Activated CD4-positive, alpha-beta T cell treated with anti-CD3 and anti-CD28 coated beads, Interleukin-2, amount 10 ng/mL, durations not matched to agents 24 days and 14 days (primary cell): ENCODE measurements around the gene C1orf159. TPM values are rescaled to one million over a fixed set of nuclear protein-coding genes. Genes with fewer than 3 reads are reported as not detected.

ENCODE experiments used
- DNase-seq: peaks from one replicate; pipeline ENCODE4 v3.0.0; 2022
- H3K27ac Mint-ChIP-seq: one replicate; pipeline ENCODE4 v1.8.0; 2022; ENCODE audit warnings: mild to moderate bottlenecking, mixed read lengths
- H3K27me3 Mint-ChIP-seq: one replicate; pipeline ENCODE4 v1.8.0; 2022; ENCODE audit warnings: mixed read lengths
- H3K36me3 Mint-ChIP-seq: one replicate; pipeline ENCODE4 v1.8.0; 2022; ENCODE audit warnings: low read depth, mild to moderate bottlenecking, mixed read lengths
- H3K4me1 Mint-ChIP-seq: one replicate; pipeline ENCODE4 v1.8.0; 2021; ENCODE audit warnings: mixed read lengths
- H3K4me3 Mint-ChIP-seq: one replicate; pipeline ENCODE4 v1.8.0; 2022; ENCODE audit warnings: mild to moderate bottlenecking, moderate library complexity, mixed read lengths
- H3K9me3 Mint-ChIP-seq: one replicate; pipeline ENCODE4 v1.8.0; 2021; ENCODE audit warnings: mixed read lengths
- intact Hi-C: fragments of 100-400 bp; cut with micrococcal nuclease; formaldehyde crosslinking; loops from one replicate; pipeline ENCODE4 v1.15.1; 2023
- total RNA-seq: library from RNA; stranded (reverse); gene quantifications from 2 replicates; pipeline ENCODE4 v1.2.3, GENCODE V29; 2022

The C1orf159 gene
- 24.5 and 28.0 TPM in 2 replicates for total RNA-seq

- DNase-seq = peak; percentile 99
- intact Hi-C loops = loop anchor here (1.0 to 2.0 kb wide), 4 partner anchors 83 to 193 kb away; partner anchors contain the start of genes PUSL1, TNFRSF4 and UBE2J2
- Mint-ChIP-seq H3K9me3 (peaks cover 13% of the 10 kb centered on the region), H3K27ac (peak within 1 kb of the TSS; percentile 87), H3K27me3 (peaks cover 9% of the 10 kb centered on the region), H3K4me1 (peaks cover 9% of the 10 kb centered on the region), H3K4me3 (peak within 1 kb of the TSS; percentile 87), H3K36me3 (peaks cover 26% of the 10 kb centered on the region)
These were observed at the start of gene C1orf159 for GRCh38 chr1:1115786-1116700. C1orf159 (minus strand) TSS chr1:1116089; CDS start chr1:1091543, 24,546 bp downstream.

- no peaks in the 10 kb centered on the region for H3K9me3 Mint-ChIP-seq
- no peak overlapping the region for H3K27ac Mint-ChIP-seq
- peaks cover 4% of the 10 kb centered on the region for H3K4me1 Mint-ChIP-seq
- no peak overlapping the region for H3K4me3 Mint-ChIP-seq
- DNase-seq = no peak
- intact Hi-C loops = no loop called here
- H3K27me3 Mint-ChIP-seq = peaks cover 3% of the 10 kb centered on the region
- no peaks in the 10 kb centered on the region for H3K36me3 Mint-ChIP-seq
These were observed 49.6 kb upstream of the C1orf159 start for GRCh38 chr1:1165485-1165884.

GRCh38 chr1:1164701-1165451 is 49.0 kb upstream of the C1orf159 start:
- Mint-ChIP-seq H3K27me3 (no peaks in the 10 kb centered on the region), H3K4me1 (peaks cover under 1% of the 10 kb centered on the region), H3K9me3 (no peaks in the 10 kb centered on the region), H3K36me3 (no peaks in the 10 kb centered on the region), H3K4me3 (no peak overlapping the region), H3K27ac (no peak overlapping the region)
- no peak for DNase-seq
- intact Hi-C loops = no loop called here

GRCh38 chr1:1164361-1164700 is 48.4 kb upstream of the C1orf159 start:
- H3K4me1 Mint-ChIP-seq = no peaks in the 10 kb centered on the region
- H3K4me3 Mint-ChIP-seq = no peak overlapping the region
- H3K27me3 Mint-ChIP-seq = no peaks in the 10 kb centered on the region
- no peaks in the 10 kb centered on the region for H3K36me3 Mint-ChIP-seq
- no peak overlapping the region for H3K27ac Mint-ChIP-seq
- no peak for DNase-seq
- H3K9me3 Mint-ChIP-seq = no peaks in the 10 kb centered on the region
- intact Hi-C loops = no loop called here

- H3K4me1 Mint-ChIP-seq = no peaks in the 10 kb centered on the region
- H3K9me3 Mint-ChIP-seq = no peaks in the 10 kb centered on the region
- intact Hi-C loops = no loop called here
- H3K27me3 Mint-ChIP-seq = no peaks in the 10 kb centered on the region
- no peak overlapping the region for H3K4me3 Mint-ChIP-seq
- no peak for DNase-seq
- no peak overlapping the region for H3K27ac Mint-ChIP-seq
- H3K36me3 Mint-ChIP-seq = no peaks in the 10 kb centered on the region
These were observed 47.7 kb upstream of the C1orf159 start for GRCh38 chr1:1163538-1164070.

- no peak overlapping the region for H3K27ac Mint-ChIP-seq
- H3K4me1 Mint-ChIP-seq = no peaks in the 10 kb centered on the region
- no peaks in the 10 kb centered on the region for H3K9me3 Mint-ChIP-seq
- H3K4me3 Mint-ChIP-seq = no peak overlapping the region
- intact Hi-C loops = no loop called here
- no peaks in the 10 kb centered on the region for H3K36me3 Mint-ChIP-seq
- no peaks in the 10 kb centered on the region for H3K27me3 Mint-ChIP-seq
- DNase-seq = no peak
These were observed 47.0 kb upstream of the C1orf159 start for GRCh38 chr1:1162597-1163537.

- intact Hi-C loops = no loop called here
- Mint-ChIP-seq H3K4me1 (no peaks in the 10 kb centered on the region), H3K36me3 (no peaks in the 10 kb centered on the region), H3K9me3 (no peaks in the 10 kb centered on the region), H3K27me3 (no peaks in the 10 kb centered on the region), H3K4me3 (no peak overlapping the region), H3K27ac (no peak overlapping the region)
- no peak for DNase-seq
These were observed 45.8 kb upstream of the C1orf159 start for GRCh38 chr1:1161683-1162079.

- Mint-ChIP-seq H3K4me3 (no peak overlapping the region), H3K36me3 (no peaks in the 10 kb centered on the region)
These were observed 45.3 kb upstream of the C1orf159 start for GRCh38 chr1:1161078-1161682.

GRCh38 chr1:1160281-1160930 is 44.5 kb upstream of the C1orf159 start:
- Mint-ChIP-seq H3K36me3 (no peaks in the 10 kb centered on the region), H3K9me3 (no peaks in the 10 kb centered on the region), H3K27me3 (no peaks in the 10 kb centered on the region), H3K4me3 (no peak overlapping the region), H3K27ac (no peak overlapping the region), H3K4me1 (no peaks in the 10 kb centered on the region)
- no peak for DNase-seq
- intact Hi-C loops = no loop called here

More at GRCh38 chr1:1161078-1161682, 45.3 kb upstream of the C1orf159 start:
- Mint-ChIP-seq H3K27ac (no peak overlapping the region), H3K4me1 (no peaks in the 10 kb centered on the region), H3K9me3 (no peaks in the 10 kb centered on the region), H3K27me3 (no peaks in the 10 kb centered on the region)
- no peak for DNase-seq
- intact Hi-C loops = no loop called here

- Mint-ChIP-seq H3K27ac (no peak overlapping the region), H3K36me3 (peaks cover 2% of the 10 kb centered on the region), H3K4me3 (peak overlapping the region; percentile 54), H3K4me1 (no peaks in the 10 kb centered on the region), H3K9me3 (peaks cover 4% of the 10 kb centered on the region), H3K27me3 (no peaks in the 10 kb centered on the region)
- intact Hi-C loops = loop anchor here (5.0 kb wide), 1 partner anchor 49 kb away; the partner anchor contains the start of gene TNFRSF18
- peak; percentile 82 for DNase-seq
These were observed 42.2 kb upstream of the C1orf159 start for GRCh38 chr1:1157914-1158710.

- H3K27me3 Mint-ChIP-seq = no peaks in the 10 kb centered on the region
- peak overlapping the region; percentile 58 for H3K27ac Mint-ChIP-seq
- peak overlapping the region; percentile 71 for H3K4me3 Mint-ChIP-seq
- no peaks in the 10 kb centered on the region for H3K4me1 Mint-ChIP-seq
- intact Hi-C loops = loop anchor here (5.0 kb wide), 1 partner anchor 50 kb away; the partner anchor contains the start of gene TNFRSF18
- H3K9me3 Mint-ChIP-seq = peaks cover 11% of the 10 kb centered on the region
- H3K36me3 Mint-ChIP-seq = peaks cover 5% of the 10 kb centered on the region
- DNase-seq = peak; percentile 89
These were observed 41.6 kb upstream of the C1orf159 start for GRCh38 chr1:1157426-1157913.

- Mint-ChIP-seq H3K4me3 (peak overlapping the region; percentile 49), H3K27me3 (no peaks in the 10 kb centered on the region), H3K4me1 (no peaks in the 10 kb centered on the region), H3K27ac (peak overlapping the region; percentile 41), H3K9me3 (peaks cover 14% of the 10 kb centered on the region), H3K36me3 (peaks cover 5% of the 10 kb centered on the region)
- no peak for DNase-seq
- intact Hi-C loops = loop anchor here (5.0 kb wide), 1 partner anchor 50 kb away; the partner anchor contains the start of gene TNFRSF18
These were observed 41.1 kb upstream of the C1orf159 start for GRCh38 chr1:1157033-1157365.
